H1 (cell line): ENCODE measurements around the gene DCXR. TPM values are rescaled to one million over a fixed set of nuclear protein-coding genes. Genes with fewer than 3 reads are reported as not detected.
A peak's percentile ranks its signal among the peaks of the same experiment; 100 is the strongest.

ENCODE experiments used
- CTCF ChIA-PET: fragments of 300-600 bp; sonication (Branson Sonifier 250); formaldehyde crosslinking; loops from one replicate; lab custom pipeline; 2021; ENCODE audit not compliant: partially characterized antibody; lab: Charles Lee
- POLR2A ChIA-PET: fragments of 300-600 bp; sonication (Branson Sonifier 250); formaldehyde crosslinking; loops from one replicate; lab custom pipeline; 2021; ENCODE audit warnings: inconsistent platforms; ENCODE audit not compliant: partially characterized antibody; lab: Charles Lee
- DNase-seq, 2 experiments: peaks; one replicate each; pipeline versions ENCODE4 v3.0.0 to v3.0.0-alpha.2; 2010 to 2022; ENCODE audit warnings: low spot score in 2 of 2, low read depth in 1 of 2, mixed read lengths in 1 of 2
- FAIRE-seq: peaks from 2 replicates; lab custom pipeline; 2011; peaks lifted over from hg19 to GRCh38; lab: Jason Lieb, UNC
- H2AFZ ChIP-seq: 2 replicates; pipeline ENCODE4 v1.8.1; 2012; ENCODE audit warnings: low read length, inconsistent platforms
- H2AK5ac ChIP-seq: 2 replicates; pipeline ENCODE4 v1.6.1; 2013; ENCODE audit warnings: low read depth, low read length
- H2BK120ac ChIP-seq: replicated peaks from 2 replicates; pipeline ENCODE3; 2013; ENCODE audit warnings: low read depth, low read length, inconsistent platforms
- H2BK12ac ChIP-seq: 2 replicates; pipeline ENCODE4 v1.6.1; 2013; ENCODE audit warnings: low read depth, low read length
- H2BK15ac ChIP-seq: 2 replicates; pipeline ENCODE4 v1.6.1; 2013; ENCODE audit warnings: low read length
- H2BK20ac ChIP-seq: 2 replicates; pipeline ENCODE4 v1.6.1; 2013; ENCODE audit warnings: low read length
- H2BK5ac ChIP-seq: 2 replicates; pipeline ENCODE4 v1.6.1; 2013; ENCODE audit warnings: low read depth, low read length
- H3K14ac ChIP-seq: 2 replicates; pipeline ENCODE4 v1.6.1; 2013; ENCODE audit warnings: inconsistent platforms; ENCODE audit not compliant: insufficient read length
- H3K18ac ChIP-seq: 2 replicates; pipeline ENCODE4 v1.6.1; 2013; ENCODE audit warnings: low read length; ENCODE audit errors: extremely low read depth
- H3K23ac ChIP-seq: 2 replicates; pipeline ENCODE4 v1.6.1; 2013; ENCODE audit warnings: inconsistent platforms; ENCODE audit not compliant: insufficient read length
- H3K23me2 ChIP-seq: 2 replicates; pipeline ENCODE4 v1.6.1; 2013; ENCODE audit warnings: low read depth, low read length
- H3K27ac ChIP-seq: 2 replicates; pipeline ENCODE4 v1.6.1; 2011; ENCODE audit warnings: low read depth, low read length, inconsistent platforms
- H3K27me3 ChIP-seq, 4 experiments: replicated peaks in 1 of 4; 1 replicate in 1 of 4; 2 replicates in 3 of 4; pipeline versions ENCODE4 v1.6.1 to v1.8.1; 2011 to 2013; ENCODE audit warnings: low read length in 3 of 4, mild to moderate bottlenecking in 3 of 4, inconsistent platforms in 2 of 4, mixed read lengths in 2 of 4, moderate library complexity in 1 of 4; ENCODE audit not compliant: control insufficient read depth in 3 of 4, insufficient read depth in 3 of 4; ENCODE audit errors: extremely low read depth in 1 of 4
- H3K36me3 ChIP-seq, 4 experiments: 2 replicates each; pipeline versions ENCODE4 v1.6.1 to v1.8.1; 2011 to 2013; ENCODE audit warnings: mild to moderate bottlenecking in 4 of 4, low read length in 3 of 4, moderate library complexity in 2 of 4, control low read depth in 1 of 4, inconsistent platforms in 1 of 4; ENCODE audit not compliant: insufficient read depth in 4 of 4, control insufficient read depth in 2 of 4
- H3K4ac ChIP-seq: replicated peaks from 2 replicates; pipeline ENCODE3; 2013; ENCODE audit warnings: low read length, low read depth, mixed read lengths, inconsistent platforms; ENCODE audit not compliant: insufficient read length
- H3K4me1 ChIP-seq, 4 experiments: replicated peaks in 1 of 4; 1 replicate in 1 of 4; 2 replicates in 3 of 4; pipeline versions ENCODE4 v1.6.1 to v1.8.1; 2011 to 2013; ENCODE audit warnings: low read length in 3 of 4, inconsistent platforms in 2 of 4, mixed read lengths in 1 of 4; ENCODE audit not compliant: insufficient read depth in 4 of 4, control insufficient read depth in 3 of 4
- H3K4me2 ChIP-seq, 2 experiments: 2 replicates each; pipeline versions ENCODE4 v1.6.1 to v1.8.1; 2011 to 2013; ENCODE audit warnings: low read depth in 2 of 2, low read length in 2 of 2, control low read depth in 1 of 2, inconsistent platforms in 1 of 2, mild to moderate bottlenecking in 1 of 2; ENCODE audit not compliant: insufficient read depth in 1 of 2
- H3K4me3 ChIP-seq, 4 experiments: fragments of 200-600, 300-600 bp in 1 of 4; sonication (generic), shearing (Covaris generic), sonication (Bioruptor Twin) in 1 of 4; 2 replicates each; pipeline versions ENCODE4 v1.5.1 to v1.8.1; 2011 to 2016; ENCODE audit warnings: low read length in 4 of 4, low read depth in 3 of 4, control low read depth in 2 of 4, inconsistent platforms in 2 of 4, mild to moderate bottlenecking in 2 of 4, mixed read lengths in 1 of 4, moderate library complexity in 1 of 4; ENCODE audit not compliant: insufficient read depth in 2 of 4; ENCODE audit errors: extremely low read depth in 1 of 4
- H3K56ac ChIP-seq: replicated peaks from 2 replicates; pipeline ENCODE3; 2013; ENCODE audit warnings: low read depth, mild to moderate bottlenecking, mixed read lengths, low read length, inconsistent platforms; ENCODE audit not compliant: insufficient read length
- H3K79me1 ChIP-seq: 2 replicates; pipeline ENCODE4 v1.6.1; 2013; ENCODE audit warnings: low read depth, low read length, control low read depth
- H3K79me2 ChIP-seq, 2 experiments: 2 replicates each; pipeline versions ENCODE4 v1.6.1 to v1.8.1; 2012 to 2013; ENCODE audit warnings: low read length in 2 of 2, mild to moderate bottlenecking in 2 of 2, inconsistent platforms in 1 of 2; ENCODE audit not compliant: insufficient read depth in 2 of 2, control insufficient read depth in 1 of 2
- H3K9ac ChIP-seq, 4 experiments: replicated peaks in 1 of 4; 1 replicate in 1 of 4; 2 replicates in 3 of 4; pipeline versions ENCODE4 v1.6.1 to v1.8.1; 2011 to 2013; ENCODE audit warnings: low read depth in 3 of 4, low read length in 3 of 4, control low read depth in 2 of 4, mild to moderate bottlenecking in 2 of 4, moderate library complexity in 2 of 4, inconsistent platforms in 1 of 4; ENCODE audit errors: extremely low read depth in 1 of 4
- H3K9me3 ChIP-seq, 2 experiments: 2 replicates each; pipeline versions ENCODE4 v1.6.1 to v1.8.1; 2012 to 2013; ENCODE audit warnings: mild to moderate bottlenecking in 2 of 2, moderate library complexity in 2 of 2, control low read depth in 1 of 2, inconsistent platforms in 1 of 2, low read depth in 1 of 2, low read length in 1 of 2, mixed read lengths in 1 of 2; ENCODE audit not compliant: insufficient read depth in 2 of 2
- H4K20me1 ChIP-seq, 2 experiments: replicated peaks in 1 of 2; 2 replicates each; pipeline versions ENCODE3 to v1.8.1; 2011 to 2013; ENCODE audit warnings: inconsistent platforms in 2 of 2, low read length in 2 of 2, mild to moderate bottlenecking in 1 of 2; ENCODE audit not compliant: insufficient read depth in 2 of 2, control insufficient read depth in 1 of 2
- H4K5ac ChIP-seq: 2 replicates; pipeline ENCODE4 v1.6.1; 2013; ENCODE audit warnings: low read length, low read depth, mixed read lengths, inconsistent platforms; ENCODE audit not compliant: insufficient read length
- H4K8ac ChIP-seq: 2 replicates; pipeline ENCODE4 v1.8.0; 2013; ENCODE audit warnings: mild to moderate bottlenecking, moderate library complexity, low read length, inconsistent platforms; ENCODE audit not compliant: insufficient read depth; ENCODE audit errors: extremely low read depth
- H4K91ac ChIP-seq: replicated peaks from 2 replicates; pipeline ENCODE3; 2013; ENCODE audit warnings: low read length, mixed read lengths, inconsistent platforms; ENCODE audit not compliant: insufficient read length
- CHD2 ChIP-seq: IDR thresholded peaks from 2 replicates; pipeline ENCODE4 v1.6.1; 2012; ENCODE audit warnings: low read length, improper control_type of control experiment
- NANOG ChIP-seq: IDR thresholded peaks from 2 replicates; pipeline ENCODE4 v1.6.1; 2011; ENCODE audit warnings: low read length, low read depth, mild to moderate bottlenecking, inconsistent platforms; ENCODE audit not compliant: insufficient read depth, poor library complexity, severe bottlenecking
- NRF1 ChIP-seq: IDR thresholded peaks from 2 replicates; pipeline ENCODE4 v1.6.1; 2011; ENCODE audit warnings: mild to moderate bottlenecking, low read depth, low read length, improper control_type of control experiment
- RAD21 ChIP-seq, 2 experiments: IDR thresholded peaks in 1 of 2; conservative IDR thresholded peaks in 1 of 2; 2 replicates each; pipeline ENCODE4 v1.6.1; 2011; ENCODE audit warnings: low read depth in 2 of 2, low read length in 2 of 2, improper control_type of control experiment in 1 of 2, inconsistent platforms in 1 of 2, mild to moderate bottlenecking in 1 of 2, moderate library complexity in 1 of 2
- SIN3A ChIP-seq, 2 experiments: IDR thresholded peaks in 1 of 2; conservative IDR thresholded peaks in 1 of 2; 2 replicates each; pipeline ENCODE4 v1.6.1; 2011 to 2012; ENCODE audit warnings: low read length in 2 of 2, improper control_type of control experiment in 1 of 2, low read depth in 1 of 2, mild to moderate bottlenecking in 1 of 2
- WGBS, 2 experiments: shearing (Covaris generic) in 1 of 2; methylation state at CpG; one replicate each; pipeline versions ENCODE4 v1.1.6 to v1.1.7; 2013 to 2015; ENCODE audit warnings: low lambda C conversion rate in 2 of 2, mixed read lengths in 2 of 2, inconsistent platforms in 1 of 2, low coverage in 1 of 2, missing lambda C conversion rate in 1 of 2; ENCODE audit not compliant: insufficient replicate concordance in 2 of 2, insufficient coverage in 1 of 2, insufficient read length in 1 of 2; ENCODE audit errors: extremely low coverage in 1 of 2, missing lambda C conversion rate in 1 of 2; 5-methylcytosine and 5-hydroxymethylcytosine counted together
- polyA plus RNA-seq, 7 experiments: library from polyadenylated mRNA; depleted of rRNA in 3 of 7; stranded (reverse) in 5 of 7; unstranded in 2 of 7; fragments of >200 nt in 5 of 7; fragments of 200-250 nt in 2 of 7; gene quantifications; 1 replicate in 5 of 7; 2 replicates in 1 of 7; 4 replicates in 1 of 7; pipeline versions ENCODE4 v1.2.1 to v1.2.3, GENCODE V29; 2011 to 2013; ENCODE audit warnings: missing spikeins in 2 of 7, mixed read lengths in 2 of 7
- total RNA-seq: library from RNA; stranded (reverse); fragmentation: NEBNext Ultra II Directional; extraction: Animal tissue kit (Norgen Biotek cat#: 25700); gene quantifications from 2 replicates; pipeline ENCODE4 v1.2.1, GENCODE V29; 2021

The DCXR gene
- total and polyA plus RNA-seq, 2 of the 8 experiments (the other 6 are each of a cell fraction or from before 2014, with no cell fraction given): 96.3 to 212 TPM

GRCh38 chr17:82012261-82012639, 25.2 kb downstream of the DCXR start:
- Histone ChIP-seq H2AFZ (no peak overlapping the region), H3K4me2 (no peak overlapping the region), H3K79me1 (no peaks in the 10 kb centered on the region; the same call in 1 of the 2 replicates), H3K56ac (no peak overlapping the region), H3K23ac (no peak overlapping the region), H4K20me1 (peaks cover 3 to 7% of the 10 kb centered on the region in 2 experiments), H3K27me3 (no peaks in the 10 kb centered on the region), H3K36me3 (no peaks in the 10 kb centered on the region; a peak in 2 of 8 replicates), H3K4ac (no peak overlapping the region), H2BK15ac (no peak overlapping the region), H2BK5ac (no peak overlapping the region), H2BK20ac (no peak overlapping the region), H4K91ac (no peak overlapping the region), H3K4me1 (peaks cover 0 to 1% (median 0%) of the 10 kb centered on the region in 4 experiments; a peak in 1 of 7 replicates), H3K79me2 (no peaks in the 10 kb centered on the region), H3K14ac (no peak overlapping the region), H2BK120ac (no peak overlapping the region), H2BK12ac (no peak overlapping the region), H3K18ac (no peak overlapping the region), H3K23me2 (no peaks in the 10 kb centered on the region), H3K9me3 (no peaks in the 10 kb centered on the region), H3K27ac (no peak overlapping the region), H3K9ac (no peak overlapping the region), H4K5ac (no peak overlapping the region), H4K8ac (peak overlapping the region; percentile 51; the same call in 1 of the 2 replicates), H3K4me3 (no peak overlapping the region), H2AK5ac (no peak overlapping the region)
- TF ChIP-seq NRF1 (no peak), CHD2 (no peak), RAD21 (IDR thresholded peaks at IDR 0.05 in 1 of 2, conservative IDR thresholded peaks at IDR 0.05 in 1 of 2; ENCODE audit: low read depth in 2 of 2, low read length in 2 of 2) (no peak), NANOG (no peak), SIN3A (conservative IDR thresholded peaks at IDR 0.05 in 1 of 2, IDR thresholded peaks at IDR 0.05 in 1 of 2; ENCODE audit: low read depth in 1 of 2, low read length in 2 of 2) (no peak)
- FAIRE-seq: no peak
- ChIA-PET CTCF (interaction anchor here (0.9 to 1.8 kb wide), 3 partner anchors 8 to 53 kb away, joined by 3 to 7 read pairs (median 6); no protein-coding TSS in a partner anchor), POLR2A (interaction anchor here (0.8 to 1.7 kb wide), 3 partner anchors 9 to 19 kb away, joined by 3 to 4 read pairs (median 3); partner anchors contain the start of gene CENPX)
- no peak for DNase-seq
- WGBS, 2 experiments: 90% methylated on average over 18 of the region's 20 CpGs; no CpG with 5 or more reads in 1 of the 2 experiments
